GM23338 (cell line): ENCODE results near the gene UNC5A. TPM values are rescaled to one million over a fixed set of nuclear protein-coding genes. Genes with fewer than 3 reads are reported as not detected.

Source experiments
- ATAC-seq: fragments of 200-7000 bp; cut with Tn5 transposase; 3 replicates; pipeline ENCODE4 v1.9.1; 2020
- DNase-seq: peaks from one replicate; pipeline ENCODE4 v3.0.0-alpha.2; 2015; ENCODE audit warnings: low spot score
- H2AFZ ChIP-seq: fragments of 200-600 bp; sonication (generic); 2 replicates; pipeline ENCODE4 v1.8.0; 2016; ENCODE audit warnings: antibody characterized with exemption, mild to moderate bottlenecking, moderate library complexity
- H3F3A ChIP-seq: fragments of 200-600 bp; sonication (generic); replicated peaks from 2 replicates; pipeline ENCODE4 v1.8.0; 2017; ENCODE audit warnings: antibody characterized with exemption, mixed run types, low read depth
- H3K27ac ChIP-seq: fragments of 200-600 bp; sonication (generic); 2 replicates; pipeline ENCODE4 v1.6.1; 2016; ENCODE audit warnings: low read depth
- H3K27me3 ChIP-seq: fragments of 200-600 bp; sonication (generic); 2 replicates; pipeline ENCODE4 v1.8.0; 2016; ENCODE audit warnings: mild to moderate bottlenecking, mixed run types, moderate library complexity; ENCODE audit not compliant: insufficient read depth
- H3K36me3 ChIP-seq: fragments of 200-600 bp; sonication (generic); 2 replicates; pipeline ENCODE4 v1.8.0; 2016; ENCODE audit warnings: mild to moderate bottlenecking; ENCODE audit not compliant: insufficient read depth
- H3K4me1 ChIP-seq: fragments of 200-600 bp; sonication (generic); 2 replicates; pipeline ENCODE4 v1.8.0; 2016; ENCODE audit warnings: mild to moderate bottlenecking, moderate library complexity; ENCODE audit not compliant: insufficient read depth
- H3K4me2 ChIP-seq: fragments of 200-600 bp; sonication (generic); 2 replicates; pipeline ENCODE4 v1.7.1; 2017; ENCODE audit warnings: mixed run types
- H3K4me3 ChIP-seq: fragments of 200-600 bp; sonication (generic); 2 replicates; pipeline ENCODE4 v1.6.1; 2016; ENCODE audit warnings: mixed run types
- H3K79me2 ChIP-seq: fragments of 200-600 bp; sonication (generic); replicated peaks from 2 replicates; pipeline ENCODE4 v1.8.0; 2017; ENCODE audit warnings: mild to moderate bottlenecking; ENCODE audit not compliant: insufficient read depth
- H3K9me2 ChIP-seq: fragments of 200-600 bp; sonication (generic); 2 replicates; pipeline ENCODE4 v1.8.0; 2017; ENCODE audit not compliant: insufficient read depth
- H4K20me1 ChIP-seq: fragments of 200-600 bp; sonication (generic); replicated peaks from 2 replicates; pipeline ENCODE4 v1.8.0; 2017; ENCODE audit warnings: mild to moderate bottlenecking; ENCODE audit not compliant: insufficient read depth
- H3K27ac Mint-ChIP-seq: 2 replicates; pipeline ENCODE4 v1.8.0; 2020; ENCODE audit warnings: inconsistent platforms, mild to moderate bottlenecking, moderate library complexity, mixed read lengths
- H3K27me3 Mint-ChIP-seq: 3 replicates; pipeline ENCODE4 v1.8.0; 2022; ENCODE audit warnings: low read depth, mild to moderate bottlenecking, moderate library complexity, mixed read lengths, inconsistent platforms; ENCODE audit not compliant: insufficient read depth, poor library complexity
- H3K36me3 Mint-ChIP-seq: 3 replicates; pipeline ENCODE4 v1.8.0; 2021; ENCODE audit warnings: low read depth, mild to moderate bottlenecking, inconsistent platforms, moderate library complexity, mixed read lengths
- H3K4me1 Mint-ChIP-seq: 3 replicates; pipeline ENCODE4 v1.8.0; 2020; ENCODE audit warnings: mild to moderate bottlenecking, inconsistent platforms, mixed read lengths
- H3K4me3 Mint-ChIP-seq: 3 replicates; pipeline ENCODE4 v1.8.0; 2021; ENCODE audit warnings: moderate library complexity, mild to moderate bottlenecking, inconsistent platforms, mixed read lengths
- H3K9me3 Mint-ChIP-seq: 3 replicates; pipeline ENCODE4 v1.8.0; 2020; ENCODE audit warnings: moderate library complexity, mild to moderate bottlenecking, inconsistent platforms, mixed read lengths
- CREB1 ChIP-seq: fragments of 250-450 bp; sonication (Bioruptor Pico); IDR thresholded peaks from 2 replicates; pipeline ENCODE4 v1.5.0; 2020; ENCODE audit warnings: low read depth, mild to moderate bottlenecking, moderate library complexity
- ETS1 ChIP-seq: IDR thresholded peaks from 2 replicates; pipeline ENCODE4 v1.6.1; 2016; ENCODE audit warnings: antibody characterized with exemption
- EZH2 ChIP-seq: fragments of 200-600 bp; sonication (generic); IDR thresholded peaks from one replicate; pipeline ENCODE4 v1.8.0; 2017; ENCODE audit warnings: antibody characterized with exemption, mild to moderate bottlenecking, low read depth; ENCODE audit not compliant: unreplicated experiment
- EZH2phosphoT487 ChIP-seq: fragments of 200-600 bp; sonication (generic); IDR thresholded peaks from one replicate; pipeline ENCODE4 v1.8.1; 2018; ENCODE audit warnings: antibody characterized with exemption; ENCODE audit not compliant: unreplicated experiment
- JUNB ChIP-seq: IDR thresholded peaks from one replicate; pipeline ENCODE4 v1.6.1; 2016; ENCODE audit warnings: antibody characterized with exemption; ENCODE audit not compliant: unreplicated experiment
- POLR2AphosphoS5 ChIP-seq: IDR thresholded peaks from 2 replicates; pipeline ENCODE4 v1.6.1; 2016; ENCODE audit warnings: antibody characterized with exemption, low read depth
- STAT1 ChIP-seq: IDR thresholded peaks from one replicate; pipeline ENCODE4 v1.6.1; 2016; ENCODE audit warnings: antibody characterized with exemption; ENCODE audit not compliant: unreplicated experiment
- ZNF331 ChIP-seq: fragments of 250-450 bp; sonication (Bioruptor Pico); IDR thresholded peaks from 2 replicates; pipeline ENCODE4 v1.5.0; 2020; ENCODE audit warnings: low read depth, mild to moderate bottlenecking, moderate library complexity
- polyA plus RNA-seq: library from polyadenylated mRNA; unstranded; fragments of >200 nt; fragmentation: Nextera tagmentation; extraction: Ambion mirVana; gene quantifications from 2 replicates; pipeline ENCODE4 v1.2.1, GENCODE V29; 2016
- total RNA-seq: library from RNA; depleted of rRNA; stranded (reverse); fragments of >200 nt; shearing (Covaris generic); gene quantifications from 2 replicates; pipeline ENCODE4 v1.2.3, GENCODE V29; 2014
- TF ChIP-seq, protein P1 (sequence below): fragments of 250-450 bp; sonication (Bioruptor Pico); IDR thresholded peaks from 2 replicates; pipeline ENCODE4 v1.5.0; 2020; ENCODE audit warnings: mild to moderate bottlenecking, moderate library complexity

The UNC5A gene
- total and polyA plus RNA-seq, 2 experiments from 2014 or later, result 0.92 to 3.9 TPM

DNA sequence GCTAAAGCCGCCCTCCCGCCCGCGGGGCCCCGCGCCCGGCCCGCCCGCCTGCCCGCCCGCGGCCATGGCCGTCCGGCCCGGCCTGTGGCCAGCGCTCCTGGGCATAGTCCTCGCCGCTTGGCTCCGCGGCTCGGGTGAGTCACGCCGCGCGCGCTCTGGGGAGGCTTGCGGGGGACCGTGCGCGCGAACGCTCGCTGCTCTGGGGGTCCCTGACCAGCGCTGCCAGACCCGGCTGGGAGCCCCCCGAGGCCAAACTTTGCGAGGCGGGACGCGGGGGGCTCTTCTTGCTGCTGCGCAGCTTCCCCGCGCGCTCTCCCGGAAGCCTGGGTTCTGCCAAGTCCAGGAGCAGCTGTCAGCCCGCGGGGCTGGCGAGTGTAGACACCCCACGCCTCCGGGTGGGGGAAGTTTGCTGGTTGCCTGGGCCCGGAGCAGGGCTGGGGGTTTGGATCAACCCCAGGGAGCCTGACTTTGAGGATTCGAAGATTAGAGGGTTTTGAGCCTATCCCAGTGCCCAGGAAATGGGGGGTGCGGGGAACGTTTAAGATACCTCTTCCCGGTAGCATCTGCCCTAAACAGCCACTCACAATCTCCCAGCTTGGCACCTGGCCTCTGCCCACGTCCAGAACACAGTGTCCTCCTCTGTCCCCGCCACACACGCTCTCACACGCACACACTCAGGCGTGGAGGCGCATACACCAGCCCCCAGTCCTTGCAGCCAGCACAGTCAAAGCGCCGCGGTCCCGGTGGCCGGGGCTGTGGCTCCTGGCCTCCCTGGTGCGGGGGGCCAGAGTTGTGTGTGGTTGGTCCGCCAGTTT lies 535 bp downstream of the UNC5A start:
- peak overlapping the region; percentile 72 for H3K4me3 ChIP-seq
- Mint-ChIP-seq H3K27ac (no peak overlapping the region), H3K36me3 (no peaks in the 10 kb centered on the region; the same call in 1 of the 3 replicates), H3K4me1 (peaks cover 37% of the 10 kb centered on the region), H3K4me3 (peak overlapping the region; percentile 73), H3K27me3 (peaks cover 55% of the 10 kb centered on the region), H3K9me3 (no peaks in the 10 kb centered on the region; the same call in none of the 3 replicates)
- no peaks in the 10 kb centered on the region for H3K79me2 ChIP-seq
- peaks cover 50% of the 10 kb centered on the region for H3K27me3 ChIP-seq
- ATAC-seq (no peak), DNase-seq (peak; percentile 62)
- H3K9me2 ChIP-seq, result no peaks in the 10 kb centered on the region
- H3K36me3 ChIP-seq, result no peaks in the 10 kb centered on the region
- H3K27ac ChIP-seq, result no peak overlapping the region
- H3K4me1 ChIP-seq, result peaks cover 10% of the 10 kb centered on the region
- TF ChIP-seq JUNB (no peak), EZH2phosphoT487 (peak; percentile 49), ZNF331 (CRISPR knock-in tag) (no peak), POLR2AphosphoS5 (no peak), EZH2 (peak; percentile 82), ETS1 (no peak), CREB1 (CRISPR knock-in tag) (no peak), STAT1 (no peak)
- peak overlapping the region; percentile 95 for H3K4me2 ChIP-seq
- peak overlapping the region; percentile 80; the same call in 1 of the 2 replicates for H2AFZ ChIP-seq
- H3F3A ChIP-seq, result no peaks in the 10 kb centered on the region
- 0 out of 2 replicates have a peak, but pooled peaks cover 3% of the 10 kb centered on the region for H4K20me1 ChIP-seq

DNA sequence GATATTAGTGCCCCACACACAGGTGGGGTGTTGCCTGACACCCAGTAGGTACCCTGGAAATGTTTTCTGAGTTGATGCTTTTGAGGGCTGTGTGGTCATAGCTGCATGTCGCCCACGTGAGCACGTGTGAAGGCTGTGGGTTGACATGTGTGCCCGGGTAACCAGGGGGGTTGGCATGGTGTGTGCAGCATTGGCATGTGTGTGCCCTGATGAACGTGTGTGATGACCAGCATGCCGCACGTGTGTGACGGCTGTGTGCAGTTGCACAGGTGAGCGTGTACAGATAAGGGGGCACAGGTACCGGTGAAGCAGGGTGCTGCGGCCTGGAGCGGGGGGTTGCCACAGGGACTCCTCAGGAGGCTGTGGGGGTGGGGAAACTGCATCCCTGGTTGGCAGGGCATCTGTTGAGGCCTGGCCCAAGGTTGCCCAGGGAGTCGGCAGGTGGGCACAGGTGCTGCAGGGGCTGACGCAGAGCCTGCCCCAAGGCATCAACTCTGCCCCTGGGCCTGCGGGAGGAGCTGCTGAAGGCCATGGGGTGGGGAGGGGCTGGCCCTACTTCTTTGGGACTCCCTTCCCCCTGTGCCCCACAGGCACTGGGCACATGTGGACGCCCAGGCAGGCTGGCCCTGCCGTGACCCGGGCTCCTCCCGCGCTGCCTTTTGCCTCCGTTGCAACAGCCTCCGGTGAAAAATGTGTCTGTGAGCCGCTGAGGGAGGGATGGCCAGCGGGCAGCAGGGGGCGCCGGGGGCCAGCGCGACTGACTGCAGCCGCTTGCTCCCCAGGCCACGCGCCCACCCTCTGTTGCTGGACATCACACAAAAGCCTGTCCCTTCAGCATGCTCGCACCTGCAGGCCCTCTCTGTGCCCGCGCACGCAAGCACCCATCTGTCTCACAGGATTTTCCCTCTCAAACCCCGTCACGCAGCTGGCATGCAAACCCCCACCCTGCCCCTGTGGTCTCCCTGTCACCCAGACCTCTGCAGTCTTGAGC lies 2.2 kb downstream of the UNC5A start:
- H3K36me3 Mint-ChIP-seq, result no peaks in the 10 kb centered on the region; the same call in 1 of the 3 replicates
- peaks cover 15% of the 10 kb centered on the region for H3K4me1 ChIP-seq
- H3K27me3 ChIP-seq, result peaks cover 51% of the 10 kb centered on the region
- no peaks in the 10 kb centered on the region for H3K9me2 ChIP-seq
- no peak overlapping the region for H3K4me2 ChIP-seq
- H3K4me1 Mint-ChIP-seq, result peaks cover 44% of the 10 kb centered on the region
- no peak overlapping the region for H2AFZ ChIP-seq
- 0 out of 3 replicates have a peak overlapping the region, but pooled peaks have one; percentile 12 for H3K4me3 Mint-ChIP-seq
- H3K79me2 ChIP-seq, result no peaks in the 10 kb centered on the region
- DNase-seq (peak; percentile 83), ATAC-seq (peak; percentile 15)
- no peak overlapping the region for H3K4me3 ChIP-seq
- H3K27ac ChIP-seq, result no peak overlapping the region
- H3K36me3 ChIP-seq, result no peaks in the 10 kb centered on the region
- H4K20me1 ChIP-seq, result 0 out of 2 replicates have a peak, but pooled peaks cover 3% of the 10 kb centered on the region
- H3K27ac Mint-ChIP-seq, result no peak overlapping the region
- H3K9me3 Mint-ChIP-seq, result no peaks in the 10 kb centered on the region; the same call in none of the 3 replicates
- H3F3A ChIP-seq, result no peaks in the 10 kb centered on the region
- peaks cover 60% of the 10 kb centered on the region for H3K27me3 Mint-ChIP-seq
- TF ChIP-seq, protein P1, sequence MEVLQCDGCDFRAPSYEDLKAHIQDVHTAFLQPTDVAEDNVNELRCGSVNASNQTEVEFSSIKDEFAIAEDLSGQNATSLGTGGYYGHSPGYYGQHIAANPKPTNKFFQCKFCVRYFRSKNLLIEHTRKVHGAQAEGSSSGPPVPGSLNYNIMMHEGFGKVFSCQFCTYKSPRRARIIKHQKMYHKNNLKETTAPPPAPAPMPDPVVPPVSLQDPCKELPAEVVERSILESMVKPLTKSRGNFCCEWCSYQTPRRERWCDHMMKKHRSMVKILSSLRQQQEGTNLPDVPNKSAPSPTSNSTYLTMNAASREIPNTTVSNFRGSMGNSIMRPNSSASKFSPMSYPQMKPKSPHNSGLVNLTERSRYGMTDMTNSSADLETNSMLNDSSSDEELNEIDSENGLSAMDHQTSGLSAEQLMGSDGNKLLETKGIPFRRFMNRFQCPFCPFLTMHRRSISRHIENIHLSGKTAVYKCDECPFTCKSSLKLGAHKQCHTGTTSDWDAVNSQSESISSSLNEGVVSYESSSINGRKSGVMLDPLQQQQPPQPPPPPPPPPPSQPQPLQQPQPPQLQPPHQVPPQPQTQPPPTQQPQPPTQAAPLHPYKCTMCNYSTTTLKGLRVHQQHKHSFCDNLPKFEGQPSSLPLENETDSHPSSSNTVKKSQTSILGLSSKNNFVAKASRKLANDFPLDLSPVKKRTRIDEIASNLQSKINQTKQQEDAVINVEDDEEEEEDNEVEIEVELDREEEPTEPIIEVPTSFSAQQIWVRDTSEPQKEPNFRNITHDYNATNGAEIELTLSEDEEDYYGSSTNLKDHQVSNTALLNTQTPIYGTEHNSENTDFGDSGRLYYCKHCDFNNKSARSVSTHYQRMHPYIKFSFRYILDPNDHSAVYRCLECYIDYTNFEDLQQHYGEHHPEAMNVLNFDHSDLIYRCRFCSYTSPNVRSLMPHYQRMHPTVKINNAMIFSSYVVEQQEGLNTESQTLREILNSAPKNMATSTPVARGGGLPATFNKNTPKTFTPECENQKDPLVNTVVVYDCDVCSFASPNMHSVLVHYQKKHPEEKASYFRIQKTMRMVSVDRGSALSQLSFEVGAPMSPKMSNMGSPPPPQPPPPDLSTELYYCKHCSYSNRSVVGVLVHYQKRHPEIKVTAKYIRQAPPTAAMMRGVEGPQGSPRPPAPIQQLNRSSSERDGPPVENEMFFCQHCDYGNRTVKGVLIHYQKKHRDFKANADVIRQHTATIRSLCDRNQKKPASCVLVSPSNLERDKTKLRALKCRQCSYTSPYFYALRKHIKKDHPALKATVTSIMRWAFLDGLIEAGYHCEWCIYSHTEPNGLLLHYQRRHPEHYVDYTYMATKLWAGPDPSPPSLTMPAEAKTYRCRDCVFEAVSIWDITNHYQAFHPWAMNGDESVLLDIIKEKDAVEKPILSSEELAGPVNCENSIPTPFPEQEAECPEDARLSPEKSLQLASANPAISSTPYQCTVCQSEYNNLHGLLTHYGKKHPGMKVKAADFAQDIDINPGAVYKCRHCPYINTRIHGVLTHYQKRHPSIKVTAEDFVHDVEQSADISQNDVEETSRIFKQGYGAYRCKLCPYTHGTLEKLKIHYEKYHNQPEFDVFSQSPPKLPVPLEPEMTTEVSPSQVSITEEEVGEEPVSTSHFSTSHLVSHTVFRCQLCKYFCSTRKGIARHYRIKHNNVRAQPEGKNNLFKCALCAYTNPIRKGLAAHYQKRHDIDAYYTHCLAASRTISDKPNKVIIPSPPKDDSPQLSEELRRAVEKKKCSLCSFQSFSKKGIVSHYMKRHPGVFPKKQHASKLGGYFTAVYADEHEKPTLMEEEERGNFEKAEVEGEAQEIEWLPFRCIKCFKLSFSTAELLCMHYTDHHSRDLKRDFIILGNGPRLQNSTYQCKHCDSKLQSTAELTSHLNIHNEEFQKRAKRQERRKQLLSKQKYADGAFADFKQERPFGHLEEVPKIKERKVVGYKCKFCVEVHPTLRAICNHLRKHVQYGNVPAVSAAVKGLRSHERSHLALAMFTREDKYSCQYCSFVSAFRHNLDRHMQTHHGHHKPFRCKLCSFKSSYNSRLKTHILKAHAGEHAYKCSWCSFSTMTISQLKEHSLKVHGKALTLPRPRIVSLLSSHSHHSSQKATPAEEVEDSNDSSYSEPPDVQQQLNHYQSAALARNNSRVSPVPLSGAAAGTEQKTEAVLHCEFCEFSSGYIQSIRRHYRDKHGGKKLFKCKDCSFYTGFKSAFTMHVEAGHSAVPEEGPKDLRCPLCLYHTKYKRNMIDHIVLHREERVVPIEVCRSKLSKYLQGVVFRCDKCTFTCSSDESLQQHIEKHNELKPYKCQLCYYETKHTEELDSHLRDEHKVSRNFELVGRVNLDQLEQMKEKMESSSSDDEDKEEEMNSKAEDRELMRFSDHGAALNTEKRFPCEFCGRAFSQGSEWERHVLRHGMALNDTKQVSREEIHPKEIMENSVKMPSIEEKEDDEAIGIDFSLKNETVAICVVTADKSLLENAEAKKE (CRISPR knock-in tag), result no peak
